HG02798 (cell line): Measurements from ENCODE around the gene MEF2C.

ENCODE experiments used
- ATAC-seq: cut with Tn5 transposase; IDR thresholded peaks from one replicate; pipeline ENCODE4 v1.9.1; 2021; ENCODE audit warnings: mild to moderate bottlenecking; ENCODE audit not compliant: unreplicated experiment, poor library complexity

Gene MEF2C

GRCh38 chr5:88667496-88668201 is 215.3 kb downstream of the MEF2C start:
- ATAC-seq: peak; percentile 23
